ENCODE measurements around the gene RABEP1. TPM values are rescaled to one million over a fixed set of nuclear protein-coding genes. Genes with fewer than 3 reads are reported as not detected.

RABEP1 gene
- total RNA-seq, 2 experiments from 2014 or later: 27.4 to 31.8 TPM

GRCh38 chr17:5419356-5419958 is 137.4 kb downstream of the RABEP1 start, which contains the start of gene NUP88:
Gene NUP88 (minus strand): TSS chr17:5419662. CDS start chr17:5419650, 12 bp downstream.
- DNase-seq (peak; percentile 87 to 98 (median 92)), ATAC-seq (ENCODE audit: poor library complexity) (peak; percentile 86)
- Mint-ChIP-seq H3K27me3 (no peaks in the 10 kb centered on the region), H3K4me1 (ENCODE audit: low read depth) (peaks cover 59% of the 10 kb centered on the region), H3K4me3 (peak within 1 kb of the TSS; percentile 93), H3K27ac (peak within 1 kb of the TSS; percentile 98), H3K9me3 (no peaks in the 10 kb centered on the region), H3K36me3 (ENCODE audit: low read depth) (peaks cover 74% of the 10 kb centered on the region)
- TF ChIP-seq, protein P1, sequence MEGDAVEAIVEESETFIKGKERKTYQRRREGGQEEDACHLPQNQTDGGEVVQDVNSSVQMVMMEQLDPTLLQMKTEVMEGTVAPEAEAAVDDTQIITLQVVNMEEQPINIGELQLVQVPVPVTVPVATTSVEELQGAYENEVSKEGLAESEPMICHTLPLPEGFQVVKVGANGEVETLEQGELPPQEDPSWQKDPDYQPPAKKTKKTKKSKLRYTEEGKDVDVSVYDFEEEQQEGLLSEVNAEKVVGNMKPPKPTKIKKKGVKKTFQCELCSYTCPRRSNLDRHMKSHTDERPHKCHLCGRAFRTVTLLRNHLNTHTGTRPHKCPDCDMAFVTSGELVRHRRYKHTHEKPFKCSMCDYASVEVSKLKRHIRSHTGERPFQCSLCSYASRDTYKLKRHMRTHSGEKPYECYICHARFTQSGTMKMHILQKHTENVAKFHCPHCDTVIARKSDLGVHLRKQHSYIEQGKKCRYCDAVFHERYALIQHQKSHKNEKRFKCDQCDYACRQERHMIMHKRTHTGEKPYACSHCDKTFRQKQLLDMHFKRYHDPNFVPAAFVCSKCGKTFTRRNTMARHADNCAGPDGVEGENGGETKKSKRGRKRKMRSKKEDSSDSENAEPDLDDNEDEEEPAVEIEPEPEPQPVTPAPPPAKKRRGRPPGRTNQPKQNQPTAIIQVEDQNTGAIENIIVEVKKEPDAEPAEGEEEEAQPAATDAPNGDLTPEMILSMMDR (IDR thresholded peaks at IDR 0.05): no peak
- Histone ChIP-seq H3K27me3 (ENCODE audit: control insufficient read depth in 1 of 2, insufficient read depth in 2 of 2, low read length in 2 of 2) (no peaks in the 10 kb centered on the region), H3K4me3 (ENCODE audit: low read length) (peak within 1 kb of the TSS; percentile 76), H3K4me1 (ENCODE audit: insufficient read depth, low read length) (peaks cover 31% of the 10 kb centered on the region), H3K9me3 (ENCODE audit: control insufficient read depth in 1 of 2, insufficient read depth in 1 of 2, low read length in 2 of 2) (no peaks in the 10 kb centered on the region), H3K27ac (ENCODE audit: low read depth in 1 of 2, low read length in 2 of 2) (peak within 1 kb of the TSS; percentile 98 to 99), H3K36me3 (ENCODE audit: insufficient read depth, low read length) (peaks cover 61% of the 10 kb centered on the region)
- ChIA-PET POLR2A (interaction anchor here (0.5 to 2.3 kb wide), 29 partner anchors 10 to 1800 kb away, joined by 3 to 37 read pairs (median 4); partner anchors contain the start of genes ACADVL, C17orf107, C1QBP and CYB5D2), CTCF (interaction anchor here (0.8 to 3.6 kb wide), 4 partner anchors 17 to 227 kb away, joined by 3 to 48 read pairs (median 4); partner anchors contain the start of gene C1QBP)
- intact Hi-C loops (cut with DNase I, micrococcal nuclease): loop anchor here (2.0 to 10.0 kb wide), 4 partner anchors 65 to 1018 kb away; partner anchors contain the start of genes DERL2 (in 2 of the 2), MIS12 (in 2 of the 2), AIPL1 (in 1 of the 2) and RABEP1 (in 1 of the 2)

DNA sequence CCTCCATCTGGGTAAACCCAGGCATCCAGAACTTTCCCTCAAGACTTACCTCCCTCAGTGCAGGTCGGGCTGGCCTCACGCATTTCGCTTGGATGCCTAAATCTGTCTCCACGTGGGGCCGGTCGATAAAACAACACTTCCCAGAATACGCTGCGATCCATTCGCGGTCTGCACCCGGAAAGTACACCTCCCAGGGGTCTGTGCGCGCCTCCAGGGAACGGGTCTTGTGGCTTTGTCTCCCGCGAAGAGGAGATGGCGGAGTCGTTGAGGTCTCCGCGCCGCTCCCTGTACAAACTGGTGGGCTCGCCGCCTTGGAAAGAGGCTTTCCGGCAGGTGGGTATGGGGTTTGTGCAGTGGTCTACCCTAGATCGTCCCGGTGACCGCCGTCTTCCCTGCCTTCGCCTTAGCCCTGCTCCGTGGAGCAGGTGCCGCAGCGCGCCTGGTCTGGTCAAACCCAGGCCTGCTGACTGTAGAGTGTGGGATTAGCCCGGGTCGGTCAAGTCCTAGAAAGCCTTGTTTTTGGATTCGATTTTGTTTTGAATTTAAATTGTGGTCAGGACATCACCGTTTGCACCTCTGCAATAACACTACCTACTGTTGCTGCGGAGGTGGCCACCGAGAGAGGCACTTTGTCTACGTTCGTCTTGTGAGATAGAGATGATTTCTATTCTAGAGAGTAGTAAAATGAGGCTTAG is 138.0 kb downstream of the RABEP1 start, which contains the start of gene RPAIN:
Gene RPAIN (plus strand): TSS at position 224 of the 695 bp plus-strand sequence. CDS start 29 bp downstream, at position 253.
- TF ChIP-seq, protein P1 (IDR thresholded peaks at IDR 0.05): no peak
- peaks cover 64% of the 10 kb centered on the region for H3K4me1 Mint-ChIP-seq (ENCODE audit: low read depth)
- ChIA-PET CTCF (interaction anchor here (0.9 to 3.6 kb wide), 3 partner anchors 19 to 228 kb away, joined by 4 to 48 read pairs (median 5); partner anchors contain the start of gene C1QBP), POLR2A (interaction anchor here (0.5 to 2.3 kb wide), 22 partner anchors 13 to 1277 kb away, joined by 3 to 37 read pairs (median 4); partner anchors contain the start of genes C17orf107, C1QBP, CYB5D2 and DERL2)
- ATAC-seq (ENCODE audit: poor library complexity) (peak; percentile 71), DNase-seq (peak; percentile 73 to 93 (median 82))
- H3K36me3 Mint-ChIP-seq (ENCODE audit: low read depth): peaks cover 80% of the 10 kb centered on the region
- no peaks in the 10 kb centered on the region for H3K27me3 Mint-ChIP-seq
- intact Hi-C loops (cut with DNase I, micrococcal nuclease): loop anchor here (1.0 to 10.0 kb wide), 8 partner anchors 18 to 1225 kb away; partner anchors contain the start of genes DERL2 (in 2 of the 2), MIS12 (in 2 of the 2), AIPL1 (in 1 of the 2) and DHX33 (in 1 of the 2)
- peaks cover 61% of the 10 kb centered on the region for H3K36me3 ChIP-seq (ENCODE audit: insufficient read depth, low read length)
- peak within 1 kb of the TSS; percentile 76 for H3K4me3 ChIP-seq (ENCODE audit: low read length)
- no peaks in the 10 kb centered on the region for H3K27me3 ChIP-seq (ENCODE audit: control insufficient read depth in 1 of 2, insufficient read depth in 2 of 2, low read length in 2 of 2)
- H3K9me3 ChIP-seq (ENCODE audit: control insufficient read depth in 1 of 2, insufficient read depth in 1 of 2, low read length in 2 of 2): no peaks in the 10 kb centered on the region
- peak within 1 kb of the TSS; percentile 98 to 99 for H3K27ac ChIP-seq (ENCODE audit: low read depth in 1 of 2, low read length in 2 of 2)
- H3K4me1 ChIP-seq (ENCODE audit: insufficient read depth, low read length): peaks cover 31% of the 10 kb centered on the region
- H3K4me3 Mint-ChIP-seq: peak within 1 kb of the TSS; percentile 93
- peak within 1 kb of the TSS; percentile 98 for H3K27ac Mint-ChIP-seq
- H3K9me3 Mint-ChIP-seq: no peaks in the 10 kb centered on the region

DNA sequence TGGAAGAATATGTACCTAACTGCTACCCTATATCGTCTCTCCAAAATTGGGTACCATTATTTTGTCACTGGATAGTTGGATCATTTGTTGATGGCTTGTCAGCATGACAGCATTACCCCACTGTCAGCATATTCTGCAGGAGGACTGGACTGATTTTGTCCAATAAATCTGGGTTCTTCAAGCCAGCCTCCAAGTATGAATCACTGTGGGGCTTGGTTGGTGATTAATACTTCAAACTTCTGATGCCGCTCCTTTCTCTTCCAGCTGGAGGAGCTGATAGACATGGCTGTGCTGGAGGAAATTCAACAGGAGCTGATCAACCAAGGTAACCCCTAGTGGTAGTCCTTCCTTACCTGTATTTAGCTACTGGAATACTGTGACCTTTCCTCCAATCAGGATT is 140.4 kb downstream of the RABEP1 start:
- Histone ChIP-seq H3K4me1 (ENCODE audit: insufficient read depth, low read length) (peaks cover 22% of the 10 kb centered on the region), H3K27me3 (ENCODE audit: control insufficient read depth in 1 of 2, insufficient read depth in 2 of 2, low read length in 2 of 2) (no peaks in the 10 kb centered on the region), H3K9me3 (ENCODE audit: control insufficient read depth in 1 of 2, insufficient read depth in 1 of 2, low read length in 2 of 2) (no peaks in the 10 kb centered on the region), H3K27ac (ENCODE audit: low read depth in 1 of 2, low read length in 2 of 2) (no peak overlapping the region), H3K4me3 (ENCODE audit: low read length) (no peak overlapping the region), H3K36me3 (ENCODE audit: insufficient read depth, low read length) (peaks cover 61% of the 10 kb centered on the region)
- intact Hi-C loops (cut with DNase I, micrococcal nuclease): loop anchor here in 1 of 2 experiments (5.0 to 10.0 kb wide), 2 partner anchors 225 to 1222 kb away; partner anchors contain the start of genes KIAA0753 and TXNDC17
- H3K4me1 Mint-ChIP-seq (ENCODE audit: low read depth): peaks cover 47% of the 10 kb centered on the region
- no peaks in the 10 kb centered on the region for H3K9me3 Mint-ChIP-seq
- H3K36me3 Mint-ChIP-seq (ENCODE audit: low read depth): peaks cover 76% of the 10 kb centered on the region
- peak overlapping the region; percentile 45 for H3K4me3 Mint-ChIP-seq
- ChIA-PET CTCF (interaction anchor here (3.6 kb wide), 1 partner anchor 17 kb away, joined by 31 read pairs; the partner anchor contains the start of gene C1QBP), POLR2A (interaction anchor here (1.0 to 1.1 kb wide), 2 partner anchors 46 to 63 kb away, joined by 3 read pairs; partner anchors contain the start of genes DERL2, DHX33 and MIS12)
- TF ChIP-seq, protein P1 (IDR thresholded peaks at IDR 0.05): no peak
- H3K27me3 Mint-ChIP-seq: no peaks in the 10 kb centered on the region
- DNase-seq (no peak), ATAC-seq (ENCODE audit: poor library complexity) (no peak)
- peak overlapping the region; percentile 1 for H3K27ac Mint-ChIP-seq
